Renal pelvis (tissue), 4 donors: Measurements from ENCODE around the gene TCEA3. TPM values are rescaled to one million over a fixed set of nuclear protein-coding genes. Genes with fewer than 3 reads are reported as not detected.
A peak's percentile ranks its signal among the peaks of the same experiment; 100 is the strongest.

ENCODE experiments used
- DNase-seq: peaks from one replicate; pipeline ENCODE4 v3.0.0-alpha.2; 2013
- polyA plus RNA-seq, 3 donors: library from polyadenylated mRNA; unstranded; fragments of 120-200 nt; gene quantifications; one replicate each; pipeline ENCODE4 v1.2.1, GENCODE V29; 2013; ENCODE audit not compliant: insufficient read length in 3 of 3

The TCEA3 gene
- polyA plus RNA-seq, 3 donors, result 51.8 to 57.3 (median 52.5) TPM

DNA sequence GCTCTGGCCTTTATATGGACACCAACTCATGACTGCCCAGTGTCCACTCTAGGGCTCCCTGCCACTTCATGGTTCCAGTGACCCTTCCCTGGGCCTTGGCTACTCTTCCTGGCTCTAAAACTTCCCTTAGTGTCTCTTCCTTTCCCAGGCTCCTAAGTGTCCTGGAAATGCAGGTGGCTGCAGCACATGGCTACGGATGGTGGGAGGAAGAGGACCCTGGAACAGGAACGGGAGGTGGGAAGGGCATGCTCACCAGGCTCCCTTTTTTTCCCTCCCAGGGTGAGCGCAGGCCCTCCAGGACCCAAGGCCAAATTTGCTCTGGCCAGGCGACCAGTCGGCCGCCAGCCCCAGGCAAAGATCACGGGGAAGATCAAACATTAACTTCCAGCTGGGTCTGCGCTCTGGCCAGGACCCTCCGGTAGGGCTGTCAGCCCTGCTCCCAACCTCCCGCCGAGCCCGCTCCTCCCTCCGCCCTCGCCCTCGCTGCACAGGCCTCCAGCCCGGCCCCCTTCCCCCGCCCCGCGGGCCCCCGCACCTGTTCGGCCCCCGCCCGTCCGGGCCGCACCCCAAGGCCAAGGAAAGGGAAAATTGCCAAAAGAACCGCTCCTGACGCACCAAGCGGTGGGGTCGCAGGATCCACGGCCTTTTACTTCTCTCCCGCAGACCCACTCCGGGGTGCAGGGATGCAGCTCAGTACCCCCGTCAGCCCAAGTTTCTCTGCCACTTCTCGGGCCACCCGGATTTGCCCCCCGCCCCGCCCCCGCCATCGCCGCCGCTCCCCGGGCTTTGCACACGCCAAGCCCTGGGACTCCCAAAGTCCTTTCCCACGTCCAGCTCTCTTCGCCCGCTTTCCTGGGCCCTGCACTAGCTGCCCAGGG, 894 bp downstream of the TCEA3 start:
- no peak for DNase-seq

DNA sequence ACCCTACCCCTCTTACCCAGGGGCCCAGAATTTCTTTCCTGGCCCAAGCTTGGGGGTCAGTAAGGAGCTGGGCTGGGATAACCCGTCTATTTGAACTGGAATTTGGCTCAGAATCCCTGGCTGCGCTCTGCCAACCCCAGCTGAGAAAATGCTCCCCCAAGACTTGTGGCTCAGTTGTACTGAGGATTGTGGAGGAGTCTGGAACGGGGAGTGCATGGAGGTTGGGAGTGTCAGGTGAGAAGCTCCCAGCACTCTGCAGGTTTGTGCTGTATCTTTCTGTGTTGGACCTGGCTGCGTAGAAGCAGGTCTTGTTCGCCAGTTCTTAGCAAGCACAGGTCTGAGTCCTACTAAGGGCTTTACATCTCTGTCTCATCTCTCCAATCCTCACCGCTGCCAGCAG, 1.6 kb downstream of the TCEA3 start:
- no peak for DNase-seq

DNA sequence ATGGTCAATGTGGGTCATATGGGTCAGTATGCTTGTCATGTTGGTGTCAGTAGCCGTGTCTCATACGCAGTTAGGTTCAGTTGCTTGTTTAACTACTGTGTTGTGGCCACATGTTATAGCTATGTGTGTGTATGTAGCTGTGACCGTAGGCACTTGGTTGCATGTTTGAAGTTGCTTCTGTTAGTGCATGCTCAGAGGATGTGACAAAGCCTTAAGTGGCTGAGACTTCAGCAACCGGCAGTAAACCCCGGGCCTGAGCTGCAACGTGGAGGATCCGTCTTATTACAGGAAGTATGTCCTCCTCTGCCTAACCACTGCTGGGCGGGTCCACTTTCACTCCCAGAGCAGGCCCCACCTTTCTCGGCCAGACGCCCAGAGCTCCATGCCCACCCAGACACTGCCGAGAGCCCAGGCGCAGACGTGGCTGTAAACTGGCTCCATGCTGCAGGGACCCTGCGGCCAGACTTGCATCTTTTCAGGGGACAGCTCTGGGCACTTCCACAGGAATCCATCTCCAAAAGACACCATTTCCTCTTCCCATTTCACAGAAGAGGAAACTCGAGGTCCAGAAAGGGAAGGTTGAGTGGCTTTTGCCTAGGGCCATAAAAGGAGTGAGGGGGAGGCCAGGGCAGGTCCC, 2.2 kb downstream of the TCEA3 start:
- DNase-seq, result no peak

DNA sequence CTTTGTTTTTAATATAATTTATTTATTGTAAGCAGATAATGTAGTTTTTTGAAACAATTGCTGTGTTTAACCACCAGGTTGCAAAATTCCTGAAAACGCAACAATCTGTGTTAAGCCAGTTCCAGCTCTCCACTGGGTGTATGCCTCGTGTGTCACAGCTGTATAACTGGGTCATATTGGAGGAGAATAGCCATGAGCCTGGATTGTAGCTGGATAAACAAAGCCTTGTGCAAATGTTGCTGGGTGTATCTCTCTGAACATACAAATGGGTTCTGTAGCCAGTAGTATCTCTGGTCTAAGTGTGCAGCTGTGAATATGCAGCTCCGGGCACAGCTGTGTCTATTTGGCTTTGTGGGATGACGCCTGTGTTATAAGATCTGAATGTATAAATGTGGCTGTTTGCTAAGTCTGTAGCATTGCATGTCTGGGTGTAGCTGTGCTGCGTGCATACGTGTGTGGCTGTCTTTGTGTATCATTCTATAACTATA, 2.8 kb downstream of the TCEA3 start:
- DNase-seq, result no peak

DNA sequence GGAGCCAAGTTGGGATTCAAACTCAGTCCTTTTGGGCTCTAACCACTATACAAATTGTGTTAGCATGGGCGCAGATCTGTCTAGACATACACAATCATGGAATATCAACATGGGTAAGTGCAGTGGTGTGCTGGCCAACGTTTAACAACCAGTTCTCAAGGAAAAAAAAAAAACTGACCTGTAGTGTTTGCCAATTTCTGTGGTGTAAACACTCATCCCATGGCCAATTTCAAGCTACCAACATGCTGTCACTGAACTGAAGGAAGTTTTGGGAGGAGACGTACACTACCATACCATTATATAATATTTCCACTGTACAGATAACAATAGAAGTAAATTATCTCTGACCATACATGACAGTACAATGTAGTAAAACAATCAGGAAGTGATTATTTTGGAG, 3.2 kb downstream of the TCEA3 start:
- no peak for DNase-seq

DNA sequence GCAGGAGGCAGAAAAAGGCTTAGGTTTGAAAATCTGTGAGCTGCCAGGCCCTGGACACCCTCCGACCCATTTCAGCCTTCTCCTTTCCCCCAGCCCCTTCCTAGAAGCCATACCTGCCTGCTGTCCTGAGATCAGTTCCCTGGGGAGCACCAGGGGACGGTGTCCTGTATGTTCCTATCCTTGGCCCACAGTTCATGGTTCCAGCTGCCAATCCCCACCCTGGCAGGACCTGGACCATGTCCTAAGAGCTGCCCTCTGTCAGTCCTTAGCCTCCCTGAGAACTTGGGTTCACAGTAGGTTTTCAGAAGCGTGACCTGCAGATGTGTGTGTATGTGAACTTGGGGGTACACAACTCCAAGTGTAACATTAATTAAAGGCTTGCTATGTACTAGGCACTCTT, 3.8 kb downstream of the TCEA3 start:
- no peak for DNase-seq

DNA sequence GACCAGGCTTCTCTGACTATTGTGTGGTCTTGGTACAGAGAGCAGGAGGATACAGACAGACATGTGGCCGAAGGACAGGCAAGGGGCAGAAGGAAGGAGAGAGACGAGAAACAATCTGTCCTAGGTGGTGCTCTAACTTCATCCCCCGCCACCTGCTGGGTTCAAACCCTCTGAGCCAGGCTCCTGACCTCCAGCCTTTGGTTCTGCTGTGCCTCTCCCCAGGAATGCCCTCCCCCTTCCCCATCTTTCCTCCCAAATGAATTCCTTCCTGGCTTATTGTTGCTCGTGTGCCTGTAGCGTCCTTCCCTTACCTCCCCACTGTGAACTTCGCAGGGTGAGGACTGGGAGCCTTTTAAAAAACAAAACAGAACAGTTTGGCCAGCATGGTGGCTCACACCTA, 5.4 kb downstream of the TCEA3 start:
- DNase-seq, result no peak

DNA sequence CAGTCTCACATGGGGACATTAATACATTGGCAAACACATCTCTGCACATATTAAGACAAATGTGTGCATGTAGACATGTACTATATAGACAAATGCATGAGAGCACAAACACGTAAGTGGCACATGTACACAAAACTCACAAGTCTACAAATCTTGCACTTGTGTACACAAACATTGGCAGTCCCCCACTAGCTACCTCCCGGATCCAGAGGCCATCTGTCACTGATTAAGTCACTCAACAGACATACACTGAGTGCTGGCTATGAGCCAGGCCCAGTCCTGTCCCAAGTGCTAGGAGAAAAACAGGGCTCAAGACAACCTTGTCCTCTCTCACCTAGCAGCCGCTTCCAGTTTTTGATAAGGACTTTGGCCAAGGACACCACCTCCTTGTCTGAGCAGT, 7.0 kb downstream of the TCEA3 start:
- no peak for DNase-seq

DNA sequence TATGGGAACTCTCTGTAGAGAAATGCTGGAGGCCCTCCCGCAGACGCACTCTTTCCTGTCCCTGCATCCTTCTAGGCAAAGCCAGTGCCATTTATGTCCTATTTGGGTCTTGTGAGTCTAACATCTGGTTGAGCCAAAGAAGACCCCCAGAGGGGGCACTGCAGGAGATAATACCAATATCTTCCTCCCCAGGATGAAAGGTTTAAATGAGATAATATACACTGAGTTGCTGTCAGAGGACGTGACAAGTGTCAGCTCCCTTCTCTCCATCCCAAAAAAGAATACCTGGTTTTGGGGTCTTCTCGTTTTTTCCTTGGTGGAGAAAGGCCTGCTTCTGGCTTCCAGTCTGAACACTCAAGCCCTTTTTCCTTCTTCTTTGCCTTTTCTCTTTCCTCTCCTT, 7.6 kb downstream of the TCEA3 start:
- no peak for DNase-seq

DNA sequence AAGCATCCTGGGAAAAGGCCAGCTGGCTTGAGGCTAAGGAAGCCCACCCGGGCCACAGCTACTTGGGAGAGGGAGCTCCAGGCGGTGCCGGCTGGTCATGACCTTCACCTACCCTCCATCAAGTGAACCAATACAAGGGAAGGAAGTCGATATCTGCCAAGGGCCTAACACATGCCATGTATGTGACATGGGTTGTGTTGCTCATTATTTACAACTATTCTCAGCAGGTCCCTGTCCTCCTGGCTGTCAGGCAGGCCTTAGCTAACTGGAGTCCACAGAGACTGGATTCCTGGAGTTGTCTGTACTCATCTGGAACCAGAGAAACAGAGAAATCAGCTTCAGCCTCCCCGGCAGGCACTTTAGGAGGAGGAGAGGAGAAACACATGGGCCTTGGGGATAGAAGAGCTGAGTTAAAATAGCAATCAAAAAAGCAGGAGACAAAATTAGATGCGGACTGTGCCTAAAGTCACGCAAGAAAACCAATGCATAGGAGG, 15.7 kb downstream of the TCEA3 start:
- DNase-seq, result no peak

DNA sequence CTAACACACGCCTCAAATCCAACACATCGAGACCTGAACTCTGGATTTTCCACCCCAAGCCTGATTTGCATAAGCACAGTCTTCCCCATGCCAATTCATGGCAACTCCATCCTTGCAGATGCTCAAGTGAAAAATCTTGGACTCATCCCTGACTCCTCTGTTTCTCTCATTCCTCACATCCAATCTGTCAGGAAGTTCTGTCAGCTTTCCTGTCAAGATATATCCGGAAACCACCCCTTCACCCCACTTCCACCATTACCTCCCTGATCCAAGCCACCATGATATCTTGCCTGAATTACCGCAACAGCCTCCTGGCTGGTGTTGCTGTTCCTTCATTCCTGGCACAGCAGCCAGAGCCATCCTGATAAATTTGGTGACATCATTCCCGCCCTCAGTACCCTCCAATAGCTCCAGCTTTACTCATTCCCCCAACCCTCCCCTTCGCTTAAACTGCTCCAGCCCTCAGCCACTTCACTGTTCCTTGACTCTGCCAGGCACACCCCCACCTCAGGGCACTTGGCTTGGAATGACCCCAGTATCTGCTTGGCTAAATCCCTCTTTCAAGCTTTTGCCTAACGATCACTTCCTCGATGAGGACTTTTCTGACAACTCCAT, 17.4 kb downstream of the TCEA3 start:
- DNase-seq, result no peak

DNA sequence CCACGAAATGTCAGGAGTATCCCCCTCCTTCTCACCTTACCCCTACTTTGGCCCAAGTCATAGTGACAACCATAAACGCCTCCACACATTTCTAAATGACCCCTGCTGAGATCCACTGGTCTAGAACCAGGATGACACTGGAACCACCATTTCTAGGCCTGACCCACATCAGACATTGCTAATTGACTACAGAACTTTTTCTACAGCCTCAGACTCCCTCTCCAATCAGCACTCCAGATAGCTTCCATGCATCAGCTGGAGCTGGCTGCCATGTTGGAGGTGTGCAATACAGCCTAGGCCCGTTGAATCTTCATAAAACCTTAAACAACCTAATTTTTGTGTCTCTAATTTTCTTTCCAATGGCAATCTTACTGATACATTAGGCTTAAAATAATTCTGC, 18.6 kb downstream of the TCEA3 start:
- no peak for DNase-seq

DNA sequence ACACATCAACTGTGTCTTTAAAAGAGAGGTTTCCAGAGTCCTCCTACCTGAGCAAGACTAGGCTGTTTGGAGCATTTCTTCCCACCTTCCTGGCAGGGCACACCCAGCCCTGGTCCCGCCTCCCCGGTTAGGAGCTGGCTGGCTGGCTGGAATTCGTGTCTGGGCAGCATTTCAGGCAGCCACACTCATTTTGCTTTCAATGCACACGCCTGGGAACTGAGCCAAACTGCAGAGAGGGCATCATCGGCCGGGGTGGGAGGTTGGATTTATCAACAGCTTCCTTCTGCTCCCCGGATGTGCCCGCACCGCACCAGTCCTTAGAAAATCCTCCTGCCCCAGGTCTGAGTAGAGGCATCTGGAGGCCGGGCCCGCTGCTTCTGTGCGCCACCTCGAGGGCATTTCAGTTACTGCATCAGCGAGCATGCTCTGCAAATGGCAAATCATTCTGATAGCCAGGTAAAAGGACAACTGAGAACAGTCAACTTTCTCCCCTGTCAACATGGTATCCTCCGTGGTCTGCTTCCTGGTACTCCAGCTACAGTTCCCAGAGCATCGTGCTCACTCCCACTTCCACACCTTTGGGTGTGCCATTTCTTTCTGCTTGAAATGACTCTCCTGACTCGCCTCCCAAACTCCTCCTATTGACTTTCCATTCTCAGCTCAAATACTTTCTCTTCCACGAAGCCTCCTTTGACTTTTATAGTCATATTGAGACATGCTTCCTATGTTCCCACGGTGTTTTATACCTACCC, 20.6 kb downstream of the TCEA3 start:
- peak; percentile 79 for DNase-seq

DNA sequence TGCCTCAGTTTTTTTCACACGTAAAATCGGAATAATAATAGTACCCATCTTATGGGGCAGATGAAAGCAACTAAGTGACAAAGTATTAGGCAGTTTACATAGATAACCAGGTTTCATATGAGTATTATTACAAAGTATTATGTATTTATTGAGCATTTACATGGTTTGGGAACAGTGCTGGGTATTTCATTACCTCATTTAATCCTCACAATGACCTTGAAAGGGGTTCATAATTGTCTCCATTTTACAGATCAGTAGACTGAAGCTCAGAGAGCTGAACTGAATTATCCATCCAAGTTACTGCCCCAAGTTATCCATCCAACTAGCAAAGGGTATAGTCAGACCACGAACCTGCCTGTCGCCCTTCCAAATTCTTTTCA, 21.2 kb downstream of the TCEA3 start:
- no peak for DNase-seq

DNA sequence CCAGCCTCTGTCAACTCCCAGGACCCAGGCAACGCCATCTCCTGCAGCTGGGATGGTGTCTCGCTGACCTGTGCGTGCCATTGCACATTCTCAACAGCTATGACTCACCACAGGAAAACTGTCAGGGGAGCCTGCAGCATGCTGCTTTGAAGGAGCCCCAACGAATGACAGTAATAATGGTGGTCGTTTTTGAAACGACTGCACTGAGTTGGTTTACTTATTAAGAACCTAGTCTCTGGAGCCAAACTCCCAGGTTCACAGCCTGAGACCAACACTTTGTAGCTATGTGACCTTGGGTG, 21.6 kb downstream of the TCEA3 start:
- DNase-seq, result no peak

DNA sequence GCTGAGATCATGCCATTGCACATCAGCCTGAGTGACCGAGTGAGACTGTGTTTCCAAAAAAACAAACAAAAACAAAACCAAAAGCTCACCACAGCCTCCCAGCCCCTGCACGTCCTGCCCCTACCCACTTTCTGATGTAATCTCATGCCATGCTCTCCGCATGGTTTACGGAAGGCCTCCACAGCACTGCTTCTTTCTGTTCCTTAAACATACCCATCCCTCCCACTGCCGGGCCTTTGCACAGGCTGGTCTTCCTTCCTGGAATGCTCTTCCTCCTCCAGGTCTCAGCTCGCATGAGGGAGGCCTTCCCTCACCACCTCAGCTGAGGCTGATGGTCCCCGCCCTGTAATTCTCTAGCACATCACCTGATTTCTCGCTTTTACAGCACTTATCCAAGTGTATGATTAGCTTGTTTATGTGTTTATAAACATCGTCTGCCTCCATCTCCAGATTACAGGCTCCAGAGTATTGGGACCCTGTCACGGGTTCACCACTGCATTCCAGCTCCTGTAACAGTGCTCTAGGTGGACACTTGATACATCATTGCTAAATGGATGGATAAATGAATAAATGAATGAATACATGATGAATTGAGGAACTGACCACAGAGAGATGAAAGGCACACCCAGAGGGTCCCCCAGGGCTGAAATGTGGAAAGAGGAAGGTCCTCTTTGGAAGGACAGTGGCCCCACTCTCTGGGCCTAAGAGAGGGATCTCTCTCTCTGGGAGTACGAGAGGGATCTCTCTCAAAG, 22.1 kb downstream of the TCEA3 start:
- no peak for DNase-seq

DNA sequence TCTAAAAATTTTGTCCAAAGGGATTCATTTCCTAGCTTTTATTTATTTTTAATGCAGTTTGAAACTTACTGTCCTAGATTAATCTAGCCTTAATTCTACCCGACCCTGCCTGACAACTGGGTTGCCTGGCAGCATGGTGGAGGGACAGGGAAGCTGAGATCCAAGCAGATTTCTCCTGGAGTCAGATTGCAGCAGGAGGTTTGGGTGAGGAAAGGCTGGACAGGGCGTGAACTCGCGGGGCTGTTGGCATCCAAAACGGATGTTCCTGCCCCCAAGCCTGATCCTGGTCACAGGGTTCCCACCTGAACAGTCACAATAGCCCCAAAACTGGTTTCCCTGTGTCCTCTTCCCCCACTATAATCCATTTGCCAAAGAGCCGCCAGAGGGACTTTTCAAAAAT, 23.2 kb downstream of the TCEA3 start:
- DNase-seq, result no peak

DNA sequence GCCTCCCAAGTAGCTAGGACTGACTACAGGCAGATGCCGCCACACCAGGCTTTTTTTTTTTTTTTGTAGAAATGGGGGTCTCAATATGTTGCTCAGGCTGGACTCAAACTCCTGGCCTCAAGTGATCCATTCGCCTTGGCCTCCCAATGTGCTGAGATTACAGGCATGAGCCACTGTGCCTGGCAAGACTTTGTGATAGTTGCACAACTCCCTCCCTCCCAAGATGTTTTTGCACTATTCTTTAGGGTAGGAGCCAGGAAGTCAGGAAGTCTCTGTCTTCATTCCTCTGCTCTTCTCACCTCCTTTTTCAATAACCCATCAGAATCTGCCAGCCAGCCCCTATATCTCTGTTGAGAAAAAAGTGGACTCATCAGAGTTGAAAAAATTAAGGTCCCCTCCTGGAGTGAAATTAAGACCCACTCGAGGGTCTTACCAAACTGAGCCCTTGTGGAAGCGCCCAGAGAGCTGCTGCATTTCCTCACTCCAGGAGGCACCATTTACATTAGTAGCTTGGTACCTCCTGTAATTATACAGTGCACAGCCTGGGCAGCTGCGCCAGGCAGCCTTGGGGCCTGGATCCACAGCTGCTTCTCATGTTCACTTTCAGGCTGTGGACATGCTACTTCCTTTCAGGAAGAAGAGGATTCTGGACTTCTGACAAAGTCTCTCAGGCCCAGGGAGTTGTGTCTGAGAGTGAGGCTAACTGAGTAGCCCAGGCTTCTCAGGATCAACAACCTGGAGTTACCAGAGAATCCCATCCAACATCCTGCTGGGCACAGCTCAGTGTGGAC, 24.0 kb downstream of the TCEA3 start:
- DNase-seq, result no peak

DNA sequence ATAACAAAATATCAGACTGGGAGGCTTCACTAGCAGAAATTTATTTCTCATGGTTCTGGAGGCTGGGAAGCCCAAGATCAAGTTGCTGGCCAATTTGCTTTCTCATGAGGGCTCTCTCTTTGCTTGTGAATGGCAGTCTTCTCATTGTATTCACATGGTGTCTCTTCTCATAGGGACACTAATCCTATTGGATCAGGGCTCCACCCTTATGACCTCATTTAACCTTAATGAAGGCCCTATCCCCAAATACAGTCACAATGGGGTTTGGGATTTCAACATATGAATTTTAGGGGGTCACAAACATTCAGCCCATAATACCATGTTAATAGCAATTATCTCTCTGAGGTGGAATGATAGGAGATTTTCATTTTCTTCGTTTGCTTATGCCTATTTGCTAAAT, 25.3 kb downstream of the TCEA3 start:
- no peak for DNase-seq

DNA sequence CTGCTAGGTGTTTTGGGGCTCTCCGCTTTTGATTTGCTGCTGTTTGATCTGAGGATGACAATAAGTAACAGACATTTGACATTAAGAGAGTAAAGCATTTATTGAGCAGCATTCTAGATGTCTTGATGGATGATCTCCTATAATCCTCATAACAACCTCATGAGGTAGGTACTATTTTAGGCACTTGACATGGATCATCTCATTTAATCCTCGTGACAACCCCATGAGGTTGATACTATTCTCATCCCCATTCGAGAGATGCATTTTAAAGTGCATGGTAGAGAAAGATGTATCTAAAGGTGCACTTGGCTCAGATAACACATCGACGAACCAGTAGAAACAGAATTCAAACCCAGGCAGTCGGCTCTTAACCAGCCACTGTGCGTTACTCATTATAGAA, 26.6 kb downstream of the TCEA3 start:
- DNase-seq, result no peak

DNA sequence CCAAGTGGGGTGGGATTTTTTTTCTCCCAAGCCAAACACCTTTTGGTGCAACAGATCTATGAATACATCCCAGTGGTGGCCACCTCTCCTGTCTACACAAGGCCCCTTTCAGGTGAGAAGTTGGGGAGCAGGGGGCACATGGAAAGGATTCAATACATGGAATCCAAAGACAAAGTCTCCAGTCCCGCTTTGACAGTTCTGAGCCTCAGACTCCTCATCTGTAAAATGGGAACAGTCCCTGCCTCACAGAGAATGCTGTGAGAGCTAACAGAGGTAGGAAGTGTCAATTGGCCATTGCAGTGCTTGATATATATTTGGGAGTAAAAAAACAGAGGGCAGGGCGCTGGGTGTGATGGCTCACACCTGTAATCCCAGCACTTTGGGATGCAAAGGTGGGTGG, 28.2 kb downstream of the TCEA3 start:
- no peak for DNase-seq
